Liver (tissue), 9 donors: ENCODE data around the gene FOXO6. TPM values are rescaled to one million over a fixed set of nuclear protein-coding genes. Genes with fewer than 3 reads are reported as not detected.

Source experiments
- DNase-seq: peaks from one replicate; pipeline ENCODE4 v3.0.0-alpha.2; 2017; ENCODE audit warnings: low spot score
- H3K27ac ChIP-seq, 2 donors: one replicate each; pipeline ENCODE4 v1.7.0; 2013; ENCODE audit warnings: inconsistent platforms in 2 of 2, low read length in 2 of 2, control low read depth in 1 of 2, low read depth in 1 of 2, mild to moderate bottlenecking in 1 of 2
- H3K27me3 ChIP-seq, 4 donors: one replicate each; pipeline versions ENCODE4 v1.6.1 to v1.7.0; 2013; ENCODE audit warnings: low read length in 3 of 4, inconsistent platforms in 1 of 4, mild to moderate bottlenecking in 1 of 4, moderate library complexity in 1 of 4; ENCODE audit not compliant: control insufficient read depth in 4 of 4, insufficient read depth in 4 of 4
- H3K36me3 ChIP-seq, 4 donors: one replicate each; pipeline versions ENCODE4 v1.6.1 to v1.7.0; 2013; ENCODE audit warnings: low read length in 3 of 4, mild to moderate bottlenecking in 3 of 4, low read depth in 1 of 4, moderate library complexity in 1 of 4; ENCODE audit not compliant: control insufficient read depth in 4 of 4, insufficient read depth in 3 of 4
- H3K4me1 ChIP-seq, 4 donors: one replicate each; pipeline versions ENCODE4 v1.6.1 to v1.7.0; 2013; ENCODE audit warnings: low read length in 3 of 4, mild to moderate bottlenecking in 3 of 4, moderate library complexity in 1 of 4; ENCODE audit not compliant: control insufficient read depth in 4 of 4, insufficient read depth in 4 of 4
- H3K4me3 ChIP-seq, 3 donors: one replicate each; pipeline versions ENCODE4 v1.6.1 to v1.7.0; 2013; ENCODE audit warnings: low read length in 3 of 3, control low read depth in 1 of 3, low read depth in 1 of 3, mild to moderate bottlenecking in 1 of 3
- H3K9ac ChIP-seq, 2 donors: one replicate each; pipeline ENCODE4 v1.7.0; 2013; ENCODE audit warnings: low read length in 2 of 2, mild to moderate bottlenecking in 2 of 2, moderate library complexity in 2 of 2, control low read depth in 1 of 2, low read depth in 1 of 2
- H3K9me3 ChIP-seq, 4 donors: one replicate each; pipeline versions ENCODE4 v1.6.1 to v1.7.0; 2013; ENCODE audit warnings: low read length in 3 of 4; ENCODE audit not compliant: control insufficient read depth in 4 of 4
- CTCF ChIP-seq: fragments of 150-350 bp; IDR thresholded peaks from 2 replicates; pipeline ENCODE4 v1.5.1; 2017; ENCODE audit warnings: improper control_type of control experiment, low read depth, low read length; ENCODE audit not compliant: missing input control
- EGR1 ChIP-seq, 2 donors: IDR thresholded peaks; 2 replicates each; pipeline ENCODE4 v1.6.1; 2016 to 2018; ENCODE audit warnings: antibody characterized with exemption in 2 of 2, low read depth in 2 of 2
- FOXA1 ChIP-seq: IDR thresholded peaks from 2 replicates; pipeline ENCODE4 v1.6.1; 2016; ENCODE audit warnings: antibody characterized with exemption
- GABPA ChIP-seq, 2 donors: IDR thresholded peaks in 1 of 2; conservative IDR thresholded peaks in 1 of 2; 2 replicates each; pipeline ENCODE4 v1.6.1; 2016; ENCODE audit warnings: antibody characterized with exemption in 2 of 2, mild to moderate bottlenecking in 1 of 2, moderate library complexity in 1 of 2
- HNF4A ChIP-seq, 2 donors: conservative IDR thresholded peaks; 2 replicates each; pipeline ENCODE4 v1.6.1; 2016; ENCODE audit warnings: antibody characterized with exemption in 2 of 2, mild to moderate bottlenecking in 2 of 2
- HNF4G ChIP-seq: IDR thresholded peaks from 2 replicates; pipeline ENCODE4 v1.6.1; 2016; ENCODE audit warnings: antibody characterized with exemption
- JUND ChIP-seq, 2 donors: IDR thresholded peaks; 2 replicates each; pipeline ENCODE4 v1.6.1; 2016; ENCODE audit warnings: antibody characterized with exemption in 2 of 2
- NR2F2 ChIP-seq: IDR thresholded peaks from 2 replicates; pipeline ENCODE4 v1.6.1; 2016; ENCODE audit warnings: antibody characterized with exemption
- RAD21 ChIP-seq, 2 donors: IDR thresholded peaks; 2 replicates each; pipeline ENCODE4 v1.6.1; 2016; ENCODE audit warnings: antibody characterized with exemption in 2 of 2, mild to moderate bottlenecking in 2 of 2
- SP1 ChIP-seq: IDR thresholded peaks from 2 replicates; pipeline ENCODE4 v1.6.1; 2018; ENCODE audit warnings: antibody characterized with exemption, mild to moderate bottlenecking
- TAF1 ChIP-seq: conservative IDR thresholded peaks from 2 replicates; pipeline ENCODE4 v1.6.1; 2016; ENCODE audit warnings: antibody characterized with exemption, mild to moderate bottlenecking
- YY1 ChIP-seq: IDR thresholded peaks from 2 replicates; pipeline ENCODE4 v1.6.1; 2016; ENCODE audit warnings: antibody characterized with exemption, mild to moderate bottlenecking
- WGBS: extraction: QIAGEN DNeasy Blood & Tissue Kit; methylation state at CpG from one replicate; pipeline ENCODE4 v1.1.7; 2013; 5-methylcytosine and 5-hydroxymethylcytosine counted together
- polyA plus RNA-seq, 2 donors: library from polyadenylated mRNA; stranded (reverse) in 1 of 2; unstranded in 1 of 2; fragments of 200-250 nt in 1 of 2; fragments of >200 nt in 1 of 2; fragmentation: Nextera tagmentation in 1 of 2; extraction: Ambion mirVana in 1 of 2; gene quantifications; one replicate each; pipeline versions ENCODE4 v1.2.1 to v1.2.3, GENCODE V29; 2013 to 2015
- total RNA-seq, 2 donors: library from RNA; depleted of rRNA; stranded (reverse); fragments of >200 nt; gene quantifications; one replicate each; pipeline ENCODE4 v1.2.3, GENCODE V29; 2014
- TF ChIP-seq, protein P1 (sequence below): IDR thresholded peaks from 2 replicates; pipeline ENCODE4 v1.6.1; 2016; ENCODE audit warnings: antibody characterized with exemption
- TF ChIP-seq, protein P2 (sequence below): IDR thresholded peaks from 2 replicates; pipeline ENCODE4 v1.6.1; 2016; ENCODE audit warnings: antibody characterized with exemption
- TF ChIP-seq, protein P3 (sequence below): IDR thresholded peaks from 2 replicates; pipeline ENCODE4 v1.6.1; 2016; ENCODE audit warnings: antibody characterized with exemption
- donor health status: healthy.
- donor health status: healthy.
- donor health status: healthy.
- donor health status: healthy.
- donor health status: healthy.

Gene FOXO6
- total and polyA plus RNA-seq, 4 donors = 0.02 to 0.09 (median 0.08) TPM; not detected in 1

DNA sequence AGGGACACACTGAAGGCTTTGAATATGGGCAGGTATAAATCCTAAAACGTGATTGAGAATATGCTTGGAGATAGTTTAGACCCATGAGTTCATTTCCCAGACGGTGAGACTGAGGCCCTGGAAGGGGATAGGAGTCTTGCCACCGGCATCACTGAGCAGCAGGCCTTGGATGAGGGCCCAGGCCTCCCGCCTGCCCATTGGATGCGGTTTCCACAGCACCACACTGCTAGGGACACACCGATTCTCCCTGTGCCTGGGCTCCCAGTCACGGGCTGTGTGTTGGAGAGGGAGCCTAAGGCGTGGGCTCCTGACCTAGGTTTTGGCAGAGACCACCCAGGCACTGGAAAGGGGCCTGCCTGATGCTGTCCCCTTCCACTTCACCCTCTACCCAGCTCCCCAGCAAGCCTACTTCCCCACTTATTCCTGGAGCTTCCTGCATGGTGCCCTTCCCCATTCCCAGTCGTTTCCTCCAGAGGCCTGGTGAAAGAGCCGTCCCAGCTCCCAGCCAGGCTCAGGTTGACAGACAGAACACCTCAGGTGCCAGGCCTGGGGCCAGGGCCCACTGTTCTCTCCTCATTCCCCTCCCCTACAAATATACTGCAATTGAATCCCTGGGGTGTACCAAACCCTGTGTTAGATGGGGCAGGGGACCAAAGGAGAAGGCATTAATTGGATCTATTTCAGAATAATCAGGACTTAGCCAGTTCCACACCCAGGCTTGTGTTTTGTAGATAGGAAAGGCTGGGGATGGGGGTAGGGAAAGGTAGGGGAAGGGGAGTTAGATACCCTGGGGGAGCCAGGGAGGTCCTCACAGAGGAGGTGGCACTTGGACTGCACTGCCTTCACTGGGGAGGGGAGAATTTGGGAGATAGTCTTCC lies 3.4 kb downstream of the FOXO6 start:
- WGBS = 88% methylated on average over 10 of the region's 10 CpGs
- Histone ChIP-seq H3K4me3 (no peak overlapping the region), H3K27me3 (peaks cover 0 to 15% (median 5%) of the 10 kb centered on the region in 4 donors), H3K9ac (no peak overlapping the region), H3K36me3 (no peaks in the 10 kb centered on the region), H3K27ac (no peak overlapping the region), H3K4me1 (peaks cover 9 to 22% (median 12%) of the 10 kb centered on the region in 4 donors), H3K9me3 (no peaks in the 10 kb centered on the region)
- TF ChIP-seq EGR1 (IDR thresholded peaks at IDR 0.05; ENCODE audit: low read depth in 2 of 2) = no peak
- TF ChIP-seq, protein P1, sequence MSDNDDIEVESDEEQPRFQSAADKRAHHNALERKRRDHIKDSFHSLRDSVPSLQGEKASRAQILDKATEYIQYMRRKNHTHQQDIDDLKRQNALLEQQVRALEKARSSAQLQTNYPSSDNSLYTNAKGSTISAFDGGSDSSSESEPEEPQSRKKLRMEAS = no peak
- no peak for TF ChIP-seq JUND (IDR thresholded peaks at IDR 0.05)
- TF ChIP-seq, protein P2, sequence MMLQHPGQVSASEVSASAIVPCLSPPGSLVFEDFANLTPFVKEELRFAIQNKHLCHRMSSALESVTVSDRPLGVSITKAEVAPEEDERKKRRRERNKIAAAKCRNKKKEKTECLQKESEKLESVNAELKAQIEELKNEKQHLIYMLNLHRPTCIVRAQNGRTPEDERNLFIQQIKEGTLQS = no peak
- TF ChIP-seq, protein P3, sequence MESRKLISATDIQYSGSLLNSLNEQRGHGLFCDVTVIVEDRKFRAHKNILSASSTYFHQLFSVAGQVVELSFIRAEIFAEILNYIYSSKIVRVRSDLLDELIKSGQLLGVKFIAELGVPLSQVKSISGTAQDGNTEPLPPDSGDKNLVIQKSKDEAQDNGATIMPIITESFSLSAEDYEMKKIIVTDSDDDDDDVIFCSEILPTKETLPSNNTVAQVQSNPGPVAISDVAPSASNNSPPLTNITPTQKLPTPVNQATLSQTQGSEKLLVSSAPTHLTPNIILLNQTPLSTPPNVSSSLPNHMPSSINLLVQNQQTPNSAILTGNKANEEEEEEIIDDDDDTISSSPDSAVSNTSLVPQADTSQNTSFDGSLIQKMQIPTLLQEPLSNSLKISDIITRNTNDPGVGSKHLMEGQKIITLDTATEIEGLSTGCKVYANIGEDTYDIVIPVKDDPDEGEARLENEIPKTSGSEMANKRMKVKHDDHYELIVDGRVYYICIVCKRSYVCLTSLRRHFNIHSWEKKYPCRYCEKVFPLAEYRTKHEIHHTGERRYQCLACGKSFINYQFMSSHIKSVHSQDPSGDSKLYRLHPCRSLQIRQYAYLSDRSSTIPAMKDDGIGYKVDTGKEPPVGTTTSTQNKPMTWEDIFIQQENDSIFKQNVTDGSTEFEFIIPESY = no peak
- TF ChIP-seq NR2F2 = no peak
- no peak for DNase-seq

DNA sequence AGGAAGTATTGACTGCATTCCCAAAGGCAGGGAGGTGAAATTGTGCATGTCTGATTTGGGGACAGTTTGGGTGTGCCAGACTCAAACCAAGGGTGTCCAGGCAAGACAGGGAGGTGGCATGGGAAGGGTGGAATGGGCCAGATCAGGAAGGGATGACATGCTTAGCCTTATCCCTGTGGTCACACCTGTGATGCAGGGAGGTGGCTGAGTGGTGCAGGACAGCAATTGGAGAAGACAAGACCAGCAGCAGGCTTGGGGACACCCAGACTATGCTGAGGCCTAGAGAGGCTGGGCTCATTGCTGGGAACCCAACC lies 4.0 kb downstream of the FOXO6 start:
- Histone ChIP-seq H3K27ac (no peak overlapping the region), H3K36me3 (no peaks in the 10 kb centered on the region), H3K4me1 (peaks cover 9 to 21% (median 12%) of the 10 kb centered on the region in 4 donors), H3K9ac (no peak overlapping the region), H3K4me3 (no peak overlapping the region), H3K27me3 (peaks cover 0 to 15% (median 5%) of the 10 kb centered on the region in 4 donors), H3K9me3 (no peaks in the 10 kb centered on the region)
- DNase-seq = no peak
- TF ChIP-seq FOXA1 (no peak), YY1 (no peak), GABPA (IDR thresholded peaks at IDR 0.05 in 1 of 2, conservative IDR thresholded peaks at IDR 0.05 in 1 of 2) (no peak), HNF4G (no peak), TAF1 (no peak), HNF4A (conservative IDR thresholded peaks at IDR 0.05) (no peak), RAD21 (IDR thresholded peaks at IDR 0.05) (no peak)
- TF ChIP-seq, protein P2 = no peak

GRCh38 chr1:41365772-41366454 lies 4.7 kb downstream of the FOXO6 start:
- no peak overlapping the region for H3K9ac ChIP-seq
- 24% methylated on average over 23 of the region's 23 CpGs for WGBS
- no peak for DNase-seq
- no peaks in the 10 kb centered on the region for H3K36me3 ChIP-seq
- no peaks in the 10 kb centered on the region for H3K9me3 ChIP-seq
- H3K4me1 ChIP-seq = peaks cover 5 to 16% (median 12%) of the 10 kb centered on the region in 4 donors
- TF ChIP-seq YY1 (no peak), JUND (IDR thresholded peaks at IDR 0.05) (no peak), SP1 (no peak), CTCF (no peak), HNF4A (conservative IDR thresholded peaks at IDR 0.05) (no peak), GABPA (IDR thresholded peaks at IDR 0.05 in 1 of 2, conservative IDR thresholded peaks at IDR 0.05 in 1 of 2) (no peak), HNF4G (no peak)
- TF ChIP-seq, protein P3 = no peak
- no peak overlapping the region for H3K27ac ChIP-seq
- peaks cover 0 to 15% (median 5%) of the 10 kb centered on the region in 4 donors for H3K27me3 ChIP-seq
- peak overlapping the region in 1 of 3 donors; percentile 25 for H3K4me3 ChIP-seq
